ENCODE results near the gene NRXN2.
"Not testable (repeated sequence)": the region's sequence is repeated elsewhere in the genome, so short reads cannot be mapped to it uniquely, and the experiment has no call there.

Gene NRXN2

DNA sequence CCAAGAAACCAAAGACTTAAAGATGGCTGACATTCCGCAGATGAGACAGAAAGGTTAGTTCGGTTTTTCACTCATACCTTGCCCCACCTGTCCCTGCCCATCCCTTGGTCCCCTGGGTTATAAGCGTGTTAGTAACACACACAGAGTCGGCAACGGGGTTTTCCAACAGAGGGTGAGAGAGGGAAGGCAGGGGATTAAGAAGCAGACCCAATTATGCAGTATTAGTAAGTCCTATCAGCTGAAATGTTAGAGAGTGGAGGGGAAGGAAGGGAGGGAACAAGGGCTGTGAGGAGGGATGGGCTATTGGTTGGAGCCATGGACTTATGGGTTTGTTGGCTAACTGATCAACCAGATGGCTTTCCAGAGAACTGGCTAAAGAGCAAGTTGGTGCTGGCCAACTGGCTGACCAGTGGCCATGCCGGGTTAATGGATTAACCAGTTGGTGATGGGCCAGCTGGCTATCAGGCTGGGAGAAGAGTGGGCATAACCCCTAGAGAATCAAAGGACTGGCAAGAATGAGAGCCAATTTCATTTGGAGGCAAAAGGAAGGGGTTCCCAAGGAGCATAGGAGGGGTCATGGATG, 45.5 kb downstream of the NRXN2 start:
- DNase-seq (ENCODE audit: low read depth in 1 of 2, low spot score in 1 of 2), result no peak

DNA sequence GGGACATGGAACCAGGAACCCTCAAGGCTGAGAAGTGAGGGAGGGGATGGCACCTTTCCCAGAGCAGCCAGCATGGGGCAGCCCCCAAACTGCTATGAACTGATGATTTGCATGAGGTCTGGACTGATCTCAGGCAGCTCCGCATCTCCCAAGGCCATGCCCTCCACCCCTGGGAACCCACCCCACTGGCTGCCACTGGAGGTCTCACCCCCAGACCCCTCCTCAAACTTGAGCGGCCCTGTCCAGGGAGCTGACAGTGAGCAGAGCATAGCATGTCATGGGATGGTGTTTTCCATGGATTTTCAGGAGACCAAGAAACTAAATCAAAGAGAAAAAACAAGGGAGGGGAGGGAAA, 46.8 kb downstream of the NRXN2 start:
- no peak for DNase-seq (ENCODE audit: low read depth in 1 of 2, low spot score in 1 of 2)

DNA sequence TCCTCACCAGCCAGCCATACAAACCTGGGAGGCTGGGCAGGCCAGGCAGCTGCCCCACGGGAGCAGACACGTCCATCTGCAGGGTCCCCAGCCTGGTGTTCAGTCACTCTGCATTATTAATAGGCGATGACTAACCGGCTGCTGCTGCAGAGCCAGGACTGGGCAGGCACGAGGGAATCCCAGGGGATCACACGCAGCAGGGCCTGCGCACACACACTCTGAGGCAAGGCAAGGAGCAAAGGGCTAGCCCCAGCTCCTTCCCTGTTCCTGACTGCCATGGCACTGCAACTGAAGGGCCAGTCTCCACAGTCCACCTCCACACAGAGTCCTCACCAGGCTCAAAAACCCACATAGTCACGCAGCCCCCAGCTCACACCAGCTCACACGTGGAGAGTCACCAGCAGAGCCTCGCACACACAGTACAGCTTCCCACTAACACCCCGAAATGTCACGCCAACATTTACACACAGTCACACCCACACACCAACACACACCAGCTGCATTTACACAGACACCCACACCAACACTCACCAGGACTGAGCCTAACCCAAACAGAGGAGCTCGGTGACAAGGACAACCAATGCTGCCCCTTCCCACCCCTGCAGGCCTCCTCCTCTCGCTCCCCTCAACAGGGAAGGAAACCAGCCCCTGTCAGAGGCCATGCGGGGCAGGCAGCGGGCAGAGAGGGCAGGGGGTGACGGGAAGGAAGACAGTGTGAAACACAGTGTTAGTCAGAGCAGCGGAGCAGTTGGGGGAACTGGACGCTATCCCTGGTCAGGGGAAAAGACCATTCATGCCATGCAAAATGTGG, 47.3 kb downstream of the NRXN2 start:
- DNase-seq (ENCODE audit: low read depth in 1 of 2, low spot score in 1 of 2), result no peak

DNA sequence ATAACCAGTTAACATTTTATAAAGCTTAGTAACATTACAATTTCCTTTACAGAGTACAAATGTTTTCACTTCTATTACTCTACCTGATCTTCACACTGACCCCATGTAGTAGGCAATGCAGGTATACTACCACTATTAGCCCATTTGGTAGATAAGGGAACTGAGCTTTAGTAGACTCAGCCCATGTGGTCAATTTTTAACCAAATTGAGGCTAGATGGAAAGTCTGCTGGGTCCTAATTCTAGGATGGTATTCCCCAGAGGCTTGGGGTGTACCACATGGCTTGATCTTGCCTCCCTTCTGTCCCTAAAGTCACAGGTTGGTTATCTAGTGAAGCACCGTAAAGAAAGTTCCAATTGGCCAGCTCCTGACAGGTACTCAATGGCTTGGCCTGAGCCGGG, 48.2 kb downstream of the NRXN2 start:
- no peak for DNase-seq (ENCODE audit: low read depth in 1 of 2, low spot score in 1 of 2)

DNA sequence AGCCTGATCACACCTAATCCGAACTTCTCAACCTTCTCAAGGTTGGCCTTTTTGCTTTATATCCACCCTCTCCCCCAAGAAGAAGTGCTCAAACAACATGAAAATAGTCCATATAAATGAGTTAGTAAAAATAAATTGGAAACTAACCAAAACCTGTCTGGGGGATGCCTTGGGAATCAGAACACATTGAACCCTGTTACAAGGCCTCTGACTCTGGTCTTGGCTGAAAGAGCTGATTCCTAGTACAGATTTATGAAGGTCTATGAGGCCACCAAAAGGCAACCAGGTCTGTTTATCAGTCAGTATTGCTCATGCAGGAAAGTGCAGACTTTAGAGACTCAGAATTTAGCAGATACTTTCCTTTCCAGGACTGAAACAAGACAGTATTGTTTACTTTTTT, 49.7 kb downstream of the NRXN2 start:
- DNase-seq (ENCODE audit: low read depth in 1 of 2, low spot score in 1 of 2), result no peak

DNA sequence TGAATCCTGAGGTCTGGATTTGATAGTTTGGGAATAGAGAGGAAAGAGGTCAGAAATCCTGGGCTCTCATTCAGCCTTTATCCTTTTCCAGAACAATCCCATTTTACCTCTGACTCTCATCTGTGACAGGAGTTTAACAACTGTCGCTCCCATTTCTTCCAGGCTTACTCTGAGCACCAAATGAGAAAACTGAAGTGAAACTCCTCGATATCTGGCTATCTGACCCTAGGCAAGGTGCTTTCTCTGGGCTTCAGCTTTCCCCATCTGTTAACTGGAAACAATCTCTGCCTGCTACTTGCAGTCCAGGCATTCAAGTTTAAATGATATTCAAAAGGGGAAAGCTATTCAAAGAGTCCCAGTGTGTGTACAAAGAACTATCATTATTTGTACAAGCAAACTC, 50.1 kb downstream of the NRXN2 start:
- no peak for DNase-seq (ENCODE audit: low read depth in 1 of 2, low spot score in 1 of 2)

DNA sequence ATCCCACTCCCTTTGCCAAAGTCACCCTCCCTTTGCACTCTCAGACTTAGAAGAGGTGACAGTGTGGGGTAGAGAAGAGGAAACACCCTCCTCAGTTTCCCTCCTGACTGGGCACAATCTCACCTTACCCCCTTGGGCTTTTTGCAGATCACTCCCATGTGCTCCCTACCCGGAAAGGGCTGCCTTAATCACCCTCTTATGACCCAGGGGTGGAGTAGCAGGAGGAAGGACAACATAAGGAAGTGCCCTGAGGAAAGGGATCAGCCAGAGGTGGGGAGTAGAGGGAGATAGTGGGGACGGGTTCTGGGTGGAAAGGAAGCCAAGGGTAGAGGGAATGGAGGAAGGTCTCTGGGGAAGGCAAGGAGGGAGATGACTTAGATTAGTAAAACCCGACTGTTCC, 52.0 kb downstream of the NRXN2 start:
- no peak for DNase-seq (ENCODE audit: low read depth in 1 of 2, low spot score in 1 of 2)

DNA sequence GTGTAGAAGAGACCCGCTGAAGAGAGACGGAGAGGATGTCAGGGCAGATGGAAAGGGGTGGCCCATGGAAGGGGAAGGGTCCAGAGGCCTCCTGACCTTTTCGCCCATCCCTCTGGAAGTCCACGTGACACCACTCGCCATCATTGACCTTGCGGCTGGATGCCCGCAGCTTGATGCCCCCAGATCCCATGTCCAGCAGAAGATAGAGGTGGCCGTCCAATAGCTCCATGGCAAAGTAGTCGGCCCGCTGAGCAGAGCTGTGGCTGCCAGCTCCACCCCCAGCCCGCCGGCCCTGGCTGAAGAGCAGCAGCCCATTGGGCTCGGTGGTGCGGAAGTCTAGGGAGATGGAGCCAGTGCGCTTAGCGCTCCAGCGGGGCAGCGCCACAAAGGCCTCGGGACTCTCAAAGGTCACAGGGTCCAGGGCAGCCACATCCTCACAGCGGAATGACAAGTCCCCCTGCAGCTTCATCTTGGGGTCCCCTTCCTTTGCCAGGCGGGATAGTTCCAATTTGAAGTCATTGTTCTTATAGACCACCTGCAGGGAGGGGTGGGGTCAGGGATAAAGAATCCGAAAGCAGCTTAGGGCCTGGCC, 55.7 kb downstream of the NRXN2 start:
- DNase-seq (ENCODE audit: low read depth in 1 of 2, low spot score in 1 of 2), result no peak

DNA sequence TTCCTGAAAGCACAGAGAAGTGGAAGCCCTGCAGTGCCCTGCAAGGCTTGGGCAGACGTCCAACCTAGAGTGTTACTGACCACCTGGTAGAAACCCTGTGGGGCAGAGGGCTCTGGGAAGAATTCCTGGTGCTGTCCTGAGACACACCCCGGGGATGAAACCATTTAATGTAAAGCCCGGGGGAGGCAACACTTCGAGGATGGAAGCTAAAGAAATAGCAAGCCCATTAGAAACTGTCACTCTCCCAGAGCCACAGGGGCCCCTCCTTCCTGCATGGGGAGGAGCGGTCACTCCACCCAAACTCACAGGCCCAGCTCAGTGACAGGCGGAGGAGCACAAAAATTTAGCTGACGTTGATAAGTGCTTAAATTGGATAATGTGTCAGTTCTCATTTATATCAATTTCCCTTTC, 57.6 kb downstream of the NRXN2 start:
- no peak for DNase-seq (ENCODE audit: low read depth in 1 of 2, low spot score in 1 of 2)

DNA sequence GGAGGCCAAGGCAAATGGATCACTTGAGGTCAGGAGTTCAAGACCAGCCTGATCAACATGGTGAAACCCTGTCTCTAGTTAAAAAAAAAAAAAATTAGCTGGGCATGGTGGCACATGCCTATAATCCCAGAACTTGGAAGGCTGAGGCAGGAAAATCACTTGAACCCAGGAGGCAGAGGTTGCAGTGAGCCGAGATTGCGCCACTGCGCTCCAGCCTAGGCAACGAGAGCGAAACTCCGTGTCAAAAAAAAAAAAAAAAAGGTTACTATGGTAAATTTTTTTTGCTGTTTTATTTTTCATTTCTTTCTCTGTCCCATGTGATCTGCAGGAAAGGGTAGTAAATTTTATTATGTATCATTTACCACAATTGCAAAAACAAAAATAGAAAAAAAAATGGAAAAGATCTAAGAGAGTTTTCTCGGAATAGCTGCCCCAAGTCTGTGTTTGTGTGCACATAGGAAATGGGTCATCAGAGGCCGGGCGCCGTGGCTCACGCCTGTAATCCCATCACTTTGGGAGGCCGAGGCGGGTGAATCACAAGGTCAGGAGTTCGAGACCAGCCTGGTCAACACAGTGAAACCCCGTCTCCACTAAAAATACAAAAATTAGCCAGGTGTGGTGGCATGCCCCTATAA, 58.6 kb downstream of the NRXN2 start:
- DNase-seq (ENCODE audit: low read depth in 1 of 2, low spot score in 1 of 2), result not testable (repeated sequence)

DNA sequence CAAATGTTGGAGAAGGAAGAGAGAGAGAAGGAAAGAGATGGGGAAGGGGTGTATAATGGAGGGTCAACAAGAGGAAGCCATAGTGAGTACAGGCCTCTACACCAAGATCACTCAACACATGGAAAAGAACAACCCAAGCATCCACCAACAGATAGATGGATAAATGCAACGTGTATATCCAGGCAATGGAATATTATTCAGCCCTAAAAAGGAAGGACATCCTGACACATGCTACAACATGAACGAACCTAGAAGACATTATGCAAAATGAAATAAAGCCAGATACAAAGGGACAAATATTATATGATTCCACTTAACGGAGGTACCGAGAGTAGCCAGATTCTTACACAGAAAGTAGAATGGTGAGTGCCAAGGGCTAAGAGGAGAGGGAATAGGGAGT, 59.3 kb downstream of the NRXN2 start:
- DNase-seq (ENCODE audit: low read depth in 1 of 2, low spot score in 1 of 2), result no peak

DNA sequence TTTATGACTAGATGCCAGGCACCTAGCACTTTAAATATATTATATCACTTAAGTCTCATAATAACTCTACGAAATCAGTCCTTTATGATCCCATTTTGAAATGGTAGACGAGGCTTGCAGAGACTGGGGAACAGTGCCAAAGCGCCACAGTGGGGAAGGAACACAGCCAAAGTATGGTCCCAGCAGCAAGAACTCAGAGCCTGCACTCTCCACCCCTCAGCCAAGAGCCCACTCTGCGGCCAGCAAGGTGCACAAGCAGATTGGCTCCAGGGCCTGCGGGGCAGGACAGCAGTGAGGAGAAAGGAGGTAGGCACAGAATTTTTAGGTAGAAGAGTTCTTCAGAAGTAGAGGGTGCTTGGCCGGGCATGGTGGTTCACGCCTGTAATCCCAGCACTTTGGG, 61.4 kb downstream of the NRXN2 start:
- no peak for DNase-seq (ENCODE audit: low read depth in 1 of 2, low spot score in 1 of 2)

DNA sequence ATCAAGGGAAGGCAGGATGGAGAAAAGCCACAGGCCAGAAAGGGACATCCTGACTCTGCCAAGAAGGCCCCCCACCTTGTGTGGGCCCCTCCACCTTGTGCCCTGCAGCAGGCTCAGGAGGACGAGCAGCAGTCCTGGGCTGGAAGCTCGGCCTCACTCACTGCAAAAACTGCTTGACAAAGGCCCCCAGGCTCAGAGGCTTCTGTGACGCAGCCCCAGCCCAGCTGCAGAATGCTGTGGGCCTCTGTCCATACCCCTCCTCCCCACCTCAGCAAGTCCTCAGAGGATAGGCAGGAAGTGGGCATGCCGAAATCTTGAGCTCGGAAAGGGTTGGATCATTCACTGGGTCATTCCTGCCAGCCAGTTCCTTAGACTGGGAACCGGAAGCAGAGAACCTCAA, 61.9 kb downstream of the NRXN2 start:
- no peak for DNase-seq (ENCODE audit: low read depth in 1 of 2, low spot score in 1 of 2)

DNA sequence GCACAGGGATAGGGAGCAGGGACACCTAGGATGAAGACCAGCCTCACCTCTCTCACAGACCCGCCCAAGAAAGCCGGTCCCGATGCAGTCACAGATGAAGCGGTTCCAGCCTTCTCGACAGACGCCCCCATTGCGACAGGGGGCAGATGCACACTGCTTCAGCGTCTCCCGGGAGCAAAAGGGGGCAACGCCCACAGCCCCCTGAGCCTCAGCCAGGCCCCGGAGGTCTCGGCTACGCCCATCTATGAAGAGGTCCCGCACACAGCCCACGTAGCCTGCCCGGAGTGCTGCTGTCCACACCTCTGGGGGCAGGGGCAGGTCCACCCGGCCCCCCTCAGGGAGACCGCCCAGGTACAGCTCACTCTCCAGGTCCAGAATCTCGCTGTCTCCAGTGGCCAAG, 62.3 kb downstream of the NRXN2 start:
- no peak for DNase-seq (ENCODE audit: low read depth in 1 of 2, low spot score in 1 of 2)

DNA sequence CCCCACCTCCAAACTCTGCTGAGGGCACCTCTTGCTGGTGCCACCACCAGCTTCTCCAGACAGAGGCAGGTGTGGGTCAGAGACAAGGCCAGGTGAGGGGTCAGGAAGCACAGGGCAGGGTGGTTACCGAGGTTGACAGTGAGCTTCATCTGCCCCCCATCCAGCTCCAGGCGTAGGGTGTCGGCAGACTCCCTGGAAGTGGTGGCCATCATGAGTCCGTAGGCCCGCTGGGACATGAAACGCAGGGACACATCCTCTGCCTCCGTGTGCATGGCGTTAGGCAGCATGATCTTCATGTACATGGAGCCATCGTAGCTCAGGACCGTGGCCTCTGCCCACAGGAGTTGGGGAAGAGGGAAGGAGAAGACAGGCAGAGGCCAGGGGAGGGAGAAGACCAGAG, 62.8 kb downstream of the NRXN2 start:
- DNase-seq (ENCODE audit: low read depth in 1 of 2, low spot score in 1 of 2), result no peak

DNA sequence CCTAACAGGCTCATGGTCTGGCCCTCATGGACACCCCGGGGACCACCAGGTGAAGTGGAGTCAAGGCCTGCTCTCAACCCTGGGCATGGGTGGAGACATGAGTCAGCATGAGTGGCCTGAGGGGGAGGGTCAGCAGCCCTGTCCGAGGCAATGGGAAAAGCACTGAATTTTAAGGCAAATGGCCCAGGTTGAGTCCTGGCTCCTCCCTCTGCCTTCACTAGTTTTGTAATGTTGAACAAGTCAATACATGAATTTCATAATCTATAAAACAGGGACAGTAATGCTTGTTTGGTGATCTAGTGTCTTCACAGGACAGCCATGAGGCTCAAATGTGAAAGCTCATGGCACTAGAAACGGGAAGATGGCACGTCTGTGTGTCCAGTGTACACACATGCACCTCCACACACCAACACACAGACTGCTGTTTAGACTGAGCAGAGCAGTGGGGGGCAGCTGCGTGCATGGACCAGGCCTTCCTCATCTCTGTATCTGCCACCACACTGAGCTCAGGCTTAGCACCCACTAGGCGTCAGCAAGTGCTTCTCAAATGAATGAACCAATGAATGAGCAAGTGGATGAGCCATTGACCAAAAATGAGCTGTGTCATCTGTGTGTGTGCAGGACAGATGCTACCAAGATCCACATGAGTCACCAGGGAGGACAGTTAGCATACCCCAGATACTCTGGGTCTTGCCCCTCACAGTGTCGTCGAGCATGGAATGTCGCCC, 63.4 kb downstream of the NRXN2 start:
- no peak for DNase-seq (ENCODE audit: low read depth in 1 of 2, low spot score in 1 of 2)

DNA sequence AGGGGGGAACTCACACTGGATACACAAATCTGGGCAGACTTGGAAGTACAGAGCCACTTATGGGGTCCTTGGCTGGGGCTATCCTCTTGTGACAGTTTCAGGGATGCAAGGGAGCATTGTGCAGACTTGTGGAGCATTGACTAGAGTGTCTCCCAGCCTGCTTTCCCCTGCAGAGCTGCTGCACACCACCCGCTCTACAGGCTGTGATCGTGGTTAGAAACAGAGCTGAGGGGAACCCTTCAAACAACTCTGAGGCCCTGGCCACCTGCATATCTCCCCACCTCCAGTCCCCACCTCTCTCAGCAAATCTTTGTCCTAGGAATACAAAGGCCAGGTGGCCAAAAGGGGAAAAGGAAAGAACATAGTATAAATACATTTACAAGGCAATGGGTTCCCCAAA, 64.7 kb downstream of the NRXN2 start:
- no peak for DNase-seq (ENCODE audit: low read depth in 1 of 2, low spot score in 1 of 2)

DNA sequence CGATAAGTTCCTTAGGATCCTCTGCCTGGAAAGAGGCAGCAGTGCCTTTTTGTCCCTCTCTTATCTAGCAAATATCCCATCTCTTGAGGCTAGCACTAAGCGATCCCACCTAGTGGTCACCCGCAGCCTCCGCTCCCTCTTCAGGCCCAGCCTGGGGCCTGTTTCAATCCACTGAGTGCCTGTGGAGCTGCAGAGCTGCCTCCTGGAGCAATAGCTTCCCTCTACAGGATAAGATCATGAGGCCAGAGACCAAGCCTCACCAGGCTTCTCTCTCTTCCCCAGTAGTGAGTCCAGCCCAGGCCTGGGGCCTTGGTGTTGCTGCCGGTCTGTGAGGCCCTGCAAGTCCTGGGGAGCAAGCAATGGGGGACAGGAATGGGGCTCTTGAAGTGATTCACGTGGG, 66.1 kb downstream of the NRXN2 start:
- DNase-seq (ENCODE audit: low read depth in 1 of 2, low spot score in 1 of 2), result no peak

DNA sequence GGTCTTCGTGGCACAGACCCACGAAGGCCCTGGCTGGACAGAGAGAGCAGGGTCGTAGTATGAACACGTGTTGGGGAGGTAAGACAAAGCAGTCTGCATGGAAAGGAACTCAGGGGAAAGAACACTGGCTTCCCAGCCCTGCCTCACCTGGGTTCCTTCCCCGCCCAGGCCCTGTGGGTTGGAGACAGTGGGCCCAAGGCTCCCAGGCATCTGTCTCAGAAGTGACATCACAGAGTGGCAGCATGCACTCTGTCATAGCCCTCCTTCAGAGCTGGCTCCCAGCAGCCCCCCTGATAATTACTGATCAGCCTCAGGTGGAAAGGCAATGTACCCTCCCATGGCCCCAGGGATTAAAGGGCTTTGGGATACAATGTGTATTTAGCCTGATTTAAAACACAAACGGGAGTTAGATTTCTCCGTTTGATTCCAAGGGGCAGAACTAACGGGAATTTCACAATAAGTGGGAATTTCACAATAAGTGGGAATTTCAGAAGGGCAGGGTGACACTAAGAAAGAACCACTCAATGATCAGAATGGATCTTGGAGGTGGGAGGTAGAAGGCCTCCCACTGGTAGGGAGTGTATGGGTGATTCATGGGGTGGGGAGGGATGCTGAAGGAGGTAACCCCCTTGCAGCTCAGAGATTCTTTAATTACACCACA, 66.9 kb downstream of the NRXN2 start:
- DNase-seq (ENCODE audit: low read depth in 1 of 2, low spot score in 1 of 2), result no peak

DNA sequence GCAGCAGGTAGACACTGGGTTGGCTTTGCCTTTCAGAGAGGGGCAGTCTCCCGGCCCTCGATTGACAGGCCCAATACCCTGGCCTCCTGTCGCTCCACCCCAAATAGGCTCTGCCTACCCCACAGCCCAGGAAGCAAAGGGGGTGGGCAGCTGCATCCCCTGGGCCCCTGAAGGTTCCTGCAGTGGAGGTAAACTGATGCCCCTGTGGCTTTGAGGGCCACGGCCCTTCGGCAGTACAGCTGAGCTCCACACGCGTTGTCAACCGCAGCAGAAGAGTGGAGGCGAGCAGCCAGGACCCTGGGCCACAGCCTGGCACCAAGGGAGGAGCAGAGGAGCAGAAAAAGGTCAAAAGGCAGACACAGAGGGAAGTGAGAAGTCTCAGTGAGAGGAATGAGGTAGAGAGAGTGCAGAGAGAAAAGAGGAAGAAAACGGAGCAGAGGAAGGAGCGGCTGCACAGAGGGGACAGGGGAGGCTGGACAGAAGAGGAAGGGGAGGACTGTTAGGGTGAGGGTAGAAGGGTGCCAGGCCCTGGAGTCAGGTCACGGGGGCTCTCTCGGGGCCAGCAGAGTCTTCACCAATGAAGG, 67.9 kb downstream of the NRXN2 start:
- no peak for DNase-seq (ENCODE audit: low read depth in 1 of 2, low spot score in 1 of 2)

DNA sequence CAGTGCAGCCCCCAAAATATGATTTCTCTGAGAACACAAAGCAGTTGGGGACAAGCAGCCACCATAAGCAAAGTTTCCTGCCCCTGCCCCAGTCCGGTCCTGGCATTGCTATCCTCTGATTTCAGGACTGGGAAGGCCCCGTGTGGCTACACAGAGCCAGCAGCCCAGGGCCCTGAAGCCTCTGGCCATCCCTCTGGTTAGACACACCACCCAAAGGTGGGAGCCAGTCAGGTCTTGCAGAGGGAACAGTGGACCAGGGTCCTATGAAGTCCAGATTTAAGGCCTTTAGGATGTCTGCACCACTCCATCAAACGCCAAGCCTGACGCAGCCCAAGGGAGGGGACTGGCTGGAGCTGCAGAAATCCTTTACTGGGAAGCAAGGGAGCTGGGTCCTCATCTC, 68.6 kb downstream of the NRXN2 start:
- no peak for DNase-seq (ENCODE audit: low read depth in 1 of 2, low spot score in 1 of 2)
